Prostate gland (tissue), 2 donors: Measurements from ENCODE around the gene RAPGEF2.

Experiments
- CTCF ChIP-seq, 4 experiments: fragments of 200-600 bp in 2 of 4; fragments of 450-650 bp in 2 of 4; sonication (generic) in 2 of 4; IDR thresholded peaks; 1 replicate in 3 of 4; 2 replicates in 1 of 4; pipeline ENCODE4 v1.5.1; 2016 to 2019; ENCODE audit warnings: antibody characterized with exemption in 4 of 4, mild to moderate bottlenecking in 2 of 4, moderate library complexity in 2 of 4
- POLR2A ChIP-seq: fragments of 450-650 bp; IDR thresholded peaks from one replicate; pipeline ENCODE4 v1.6.1; 2016; ENCODE audit warnings: antibody characterized with exemption, mild to moderate bottlenecking
- POLR2AphosphoS5 ChIP-seq: sonication (generic); formaldehyde crosslinking; IDR thresholded peaks from one replicate; pipeline ENCODE4 v1.6.1; 2017; ENCODE audit warnings: antibody characterized with exemption

GRCh38 chr4:159291176-159291575, 188.3 kb downstream of the RAPGEF2 start:
- TF ChIP-seq CTCF (IDR thresholded peaks at IDR 0.05) = no peak
- TF ChIP-seq POLR2A = no peak
- no peak for TF ChIP-seq POLR2AphosphoS5
